ENCODE results near the gene ZNF48. TPM values are rescaled to one million over a fixed set of nuclear protein-coding genes. Genes with fewer than 3 reads are reported as not detected.

ZNF48 gene
- polyA plus RNA-seq, 1 experiment = 4.6 TPM

- POLR2A ChIA-PET = no interaction called here
- no peak for DNase-seq (ENCODE audit: low read depth)
- Histone ChIP-seq H3K36me3 (ENCODE audit: control insufficient read depth, insufficient read depth, low read length) (no peaks in the 10 kb centered on the region; the same call in 1 of the 2 replicates), H3K27me3 (ENCODE audit: control insufficient read depth, insufficient read depth, low read length) (no peaks in the 10 kb centered on the region), H3K4me3 (ENCODE audit: low read depth, low read length) (no peak overlapping the region)
- no peak for TF ChIP-seq CTCF (IDR thresholded peaks at IDR 0.05; ENCODE audit: insufficient read depth, low read depth, low read length)
- CTCF ChIA-PET = no interaction called here
Measured at GRCh38 chr16:30380803-30381208, 14.4 kb upstream of the ZNF48 start.

- CTCF ChIA-PET = no interaction called here
Measured at GRCh38 chr16:30381291-30382041, 13.8 kb upstream of the ZNF48 start.

GRCh38 chr16:30382111-30382881 is 12.9 kb upstream of the ZNF48 start, which contains the start of gene SEPTIN1:
Gene SEPTIN1, minus strand, starts transcription at chr16:30382561. Its CDS starts 19 bp downstream, at chr16:30382542.
- Histone ChIP-seq H3K4me3 (ENCODE audit: low read depth, low read length) (no peak within 1 kb of the TSS), H3K27me3 (ENCODE audit: control insufficient read depth, insufficient read depth, low read length) (no peaks in the 10 kb centered on the region), H3K36me3 (ENCODE audit: control insufficient read depth, insufficient read depth, low read length) (no peaks in the 10 kb centered on the region; the same call in 1 of the 2 replicates)
- ChIA-PET POLR2A (interaction anchor here (0.5 kb wide), 1 partner anchor 1043 kb away, joined by 7 read pairs; no protein-coding TSS in a partner anchor), CTCF (interaction anchor here (1.1 to 1.7 kb wide), 2 partner anchors 24 to 27 kb away, joined by 4 to 6 read pairs; no protein-coding TSS in a partner anchor)
- TF ChIP-seq CTCF (IDR thresholded peaks at IDR 0.05; ENCODE audit: insufficient read depth, low read depth, low read length) = no peak
- no peak for DNase-seq (ENCODE audit: low read depth)

More at GRCh38 chr16:30381291-30382041, 13.8 kb upstream of the ZNF48 start:
- H3K27me3 ChIP-seq (ENCODE audit: control insufficient read depth, insufficient read depth, low read length) = no peaks in the 10 kb centered on the region
- POLR2A ChIA-PET = interaction anchor here (0.5 kb wide), 1 partner anchor 1044 kb away, joined by 7 read pairs; no protein-coding TSS in a partner anchor
- DNase-seq (ENCODE audit: low read depth) = no peak
- H3K4me3 ChIP-seq (ENCODE audit: low read depth, low read length) = no peak overlapping the region
- no peaks in the 10 kb centered on the region; the same call in 1 of the 2 replicates for H3K36me3 ChIP-seq (ENCODE audit: control insufficient read depth, insufficient read depth, low read length)
- TF ChIP-seq CTCF (IDR thresholded peaks at IDR 0.05; ENCODE audit: insufficient read depth, low read depth, low read length) = no peak

- Histone ChIP-seq H3K27me3 (ENCODE audit: control insufficient read depth, insufficient read depth, low read length) (no peaks in the 10 kb centered on the region), H3K36me3 (ENCODE audit: control insufficient read depth, insufficient read depth, low read length) (no peaks in the 10 kb centered on the region; the same call in 1 of the 2 replicates), H3K4me3 (ENCODE audit: low read depth, low read length) (no peak overlapping the region)
- POLR2A ChIA-PET = no interaction called here
- no peak for DNase-seq (ENCODE audit: low read depth)
- CTCF ChIA-PET = interaction anchor here (1.1 to 1.7 kb wide), 2 partner anchors 23 to 26 kb away, joined by 4 to 6 read pairs; no protein-coding TSS in a partner anchor
- no peak for TF ChIP-seq CTCF (IDR thresholded peaks at IDR 0.05; ENCODE audit: insufficient read depth, low read depth, low read length)
Measured at GRCh38 chr16:30383521-30383920, 11.7 kb upstream of the ZNF48 start.
